NT2/D1 (cell line): ENCODE measurements around the gene SLC47A2.

Source experiments
- DNase-seq: peaks from one replicate; pipeline ENCODE4 v3.0.0-alpha.2; 2011; ENCODE audit warnings: low read depth, low spot score
- H3K27me3 ChIP-seq: 2 replicates; pipeline ENCODE4 v1.6.0; 2011; ENCODE audit warnings: mild to moderate bottlenecking; ENCODE audit not compliant: insufficient read length, insufficient read depth
- H3K36me3 ChIP-seq: 2 replicates; pipeline ENCODE4 v1.6.1; 2011; ENCODE audit warnings: mild to moderate bottlenecking, low read length, mixed read lengths; ENCODE audit not compliant: insufficient read depth, insufficient read length
- H3K4me1 ChIP-seq: 2 replicates; pipeline ENCODE4 v1.5.1; 2011; ENCODE audit not compliant: insufficient read depth, insufficient read length
- H3K4me3 ChIP-seq: 2 replicates; pipeline ENCODE4 v1.5.1; 2011; ENCODE audit warnings: low read depth; ENCODE audit not compliant: insufficient read length
- H3K9ac ChIP-seq: 2 replicates; pipeline ENCODE4 v1.6.0; 2011; ENCODE audit warnings: low read depth; ENCODE audit not compliant: insufficient read length
- H3K9me3 ChIP-seq: 2 replicates; pipeline ENCODE4 v1.5.1; 2011; ENCODE audit warnings: mild to moderate bottlenecking, low read length; ENCODE audit not compliant: insufficient read depth
- SUZ12 ChIP-seq: IDR thresholded peaks from 2 replicates; pipeline ENCODE4 v1.6.1; 2011; ENCODE audit not compliant: insufficient read length, insufficient read depth; ENCODE audit errors: extremely low read depth
- YY1 ChIP-seq: IDR thresholded peaks from 2 replicates; pipeline ENCODE4 v1.6.1; 2011; ENCODE audit not compliant: insufficient read length, insufficient read depth
- ZNF274 ChIP-seq: IDR thresholded peaks from 2 replicates; pipeline ENCODE4 v1.6.1; 2011; ENCODE audit warnings: mild to moderate bottlenecking, low read depth, low read length

SLC47A2 gene

GRCh38 chr17:19652595-19652994, 63.8 kb downstream of the SLC47A2 start:
- Histone ChIP-seq H3K36me3 (peaks cover 55% of the 10 kb centered on the region), H3K9ac (no peak overlapping the region), H3K4me1 (peaks cover 2% of the 10 kb centered on the region), H3K27me3 (no peaks in the 10 kb centered on the region), H3K4me3 (no peak overlapping the region), H3K9me3 (peaks cover 55% of the 10 kb centered on the region)
- TF ChIP-seq YY1 = no peak
- no peak for TF ChIP-seq SUZ12
- TF ChIP-seq ZNF274 = no peak
- no peak for DNase-seq

GRCh38 chr17:19651451-19652238, 64.7 kb downstream of the SLC47A2 start:
- peaks cover 47% of the 10 kb centered on the region for H3K36me3 ChIP-seq
- no peak overlapping the region for H3K9ac ChIP-seq
- no peak for DNase-seq
- peaks cover 2% of the 10 kb centered on the region for H3K4me1 ChIP-seq
- peaks cover 55% of the 10 kb centered on the region for H3K9me3 ChIP-seq
- no peak overlapping the region for H3K4me3 ChIP-seq
- TF ChIP-seq ZNF274 = no peak
- no peak for TF ChIP-seq YY1
- H3K27me3 ChIP-seq = no peaks in the 10 kb centered on the region

- Histone ChIP-seq H3K27me3 (no peaks in the 10 kb centered on the region), H3K9me3 (peaks cover 48% of the 10 kb centered on the region), H3K4me1 (peaks cover 2% of the 10 kb centered on the region), H3K36me3 (peaks cover 39% of the 10 kb centered on the region), H3K4me3 (no peak overlapping the region), H3K9ac (no peak overlapping the region)
- TF ChIP-seq ZNF274 (no peak), YY1 (no peak)
- no peak for DNase-seq
These were observed 65.6 kb downstream of the SLC47A2 start for GRCh38 chr17:19650826-19651225.

GRCh38 chr17:19649274-19649541, 67.2 kb downstream of the SLC47A2 start:
- H3K4me3 ChIP-seq = peak overlapping the region; percentile 88
- peaks cover 32% of the 10 kb centered on the region for H3K9me3 ChIP-seq
- TF ChIP-seq ZNF274 = no peak
- TF ChIP-seq SUZ12 = no peak
- no peak for TF ChIP-seq YY1
- no peaks in the 10 kb centered on the region for H3K27me3 ChIP-seq
- peaks cover 23% of the 10 kb centered on the region for H3K36me3 ChIP-seq
- no peak for DNase-seq
- peaks cover 2% of the 10 kb centered on the region for H3K4me1 ChIP-seq
- H3K9ac ChIP-seq = peak overlapping the region; percentile 96

- peak within 1 kb of the TSS; percentile 96 for H3K9ac ChIP-seq
- DNase-seq = peak; percentile 66
- peaks cover 19% of the 10 kb centered on the region for H3K36me3 ChIP-seq
- H3K27me3 ChIP-seq = no peaks in the 10 kb centered on the region
- peak within 1 kb of the TSS; percentile 88 for H3K4me3 ChIP-seq
- TF ChIP-seq SUZ12 (no peak), ZNF274 (no peak), YY1 (no peak)
- H3K9me3 ChIP-seq = peaks cover 28% of the 10 kb centered on the region
- H3K4me1 ChIP-seq = peaks cover 2% of the 10 kb centered on the region
These were observed 67.7 kb downstream of the SLC47A2 start, which contains the start of gene ALDH3A2 for GRCh38 chr17:19648475-19649273. Gene ALDH3A2 (plus strand): TSS chr17:19648751. CDS start chr17:19648972, 221 bp downstream.

- Histone ChIP-seq H3K4me1 (peaks cover 2% of the 10 kb centered on the region), H3K36me3 (peaks cover 17% of the 10 kb centered on the region), H3K9ac (peak overlapping the region; percentile 96), H3K9me3 (peaks cover 20% of the 10 kb centered on the region), H3K27me3 (no peaks in the 10 kb centered on the region), H3K4me3 (peak overlapping the region; percentile 88)
- DNase-seq = no peak
- TF ChIP-seq ZNF274 = no peak
- TF ChIP-seq YY1 = no peak
- TF ChIP-seq SUZ12 = no peak
These were observed 68.5 kb downstream of the SLC47A2 start for GRCh38 chr17:19647697-19648474.
